SK-N-SH (cell line): ENCODE measurements around the gene CELF5. TPM values are rescaled to one million over a fixed set of nuclear protein-coding genes. Genes with fewer than 3 reads are reported as not detected.

Source experiments
- CTCF ChIA-PET: fragments of 300-600, 350-600 bp; formaldehyde crosslinking; extraction: SDS; loops from one replicate; lab custom pipeline; 2021; lab: Yijun Ruan, JAX
- POLR2A ChIA-PET: fragments of 350-600 bp; sonication (Branson Sonifier 250); formaldehyde crosslinking; extraction: SDS; loops from one replicate; lab custom pipeline; 2020; ENCODE audit warnings: antibody characterized with exemption, inconsistent platforms; lab: Yijun Ruan, JAX
- DNase-seq: peaks from one replicate; pipeline ENCODE4 v3.0.0; 2012
- H2AFZ ChIP-seq: fragments of 200-600 bp; sonication (generic); 2 replicates; pipeline ENCODE4 v1.8.1; 2016; ENCODE audit warnings: antibody characterized with exemption, mild to moderate bottlenecking, low read depth
- H3F3A ChIP-seq: fragments of 200-600 bp; sonication (generic); replicated peaks from 2 replicates; pipeline ENCODE3; 2016; ENCODE audit warnings: antibody characterized with exemption, mild to moderate bottlenecking; ENCODE audit not compliant: insufficient read depth
- H3K27ac ChIP-seq, 2 experiments: fragments of 200-500 bp in 1 of 2; fragments of 200-600 bp in 1 of 2; sonication (Bioruptor generic) in 1 of 2; sonication (generic), shearing (Covaris generic) in 1 of 2; 2 replicates each; pipeline versions ENCODE4 v1.5.1 to v1.6.1; 2014 to 2016; ENCODE audit warnings: low read depth in 2 of 2, inconsistent platforms in 1 of 2, low read length in 1 of 2, mild to moderate bottlenecking in 1 of 2, mixed read lengths in 1 of 2
- H3K27me3 ChIP-seq: fragments of 200-600 bp; sonication (generic), shearing (Covaris generic); 2 replicates; pipeline ENCODE4 v1.6.1; 2016; ENCODE audit warnings: mixed run types; ENCODE audit not compliant: insufficient read depth
- H3K36me3 ChIP-seq, 2 experiments: fragments of 200-500 bp in 1 of 2; fragments of 200-600 bp in 1 of 2; sonication (Bioruptor generic) in 1 of 2; sonication (generic) in 1 of 2; replicated peaks in 1 of 2; 2 replicates each; pipeline versions ENCODE3 to v1.5.1; 2014 to 2016; ENCODE audit warnings: low read length in 1 of 2, mild to moderate bottlenecking in 1 of 2; ENCODE audit not compliant: insufficient read depth in 2 of 2, control insufficient read depth in 1 of 2
- H3K4me1 ChIP-seq, 2 experiments: fragments of 200-500 bp in 1 of 2; fragments of 200-600 bp in 1 of 2; sonication (Bioruptor generic) in 1 of 2; sonication (generic), shearing (Covaris generic) in 1 of 2; 2 replicates each; pipeline versions ENCODE4 v1.5.1 to v1.6.1; 2014 to 2016; ENCODE audit warnings: low read depth in 1 of 2, low read length in 1 of 2, mixed run types in 1 of 2; ENCODE audit not compliant: insufficient read depth in 2 of 2, control insufficient read depth in 1 of 2
- H3K4me2 ChIP-seq: fragments of 200-600 bp; sonication (generic), shearing (Covaris generic); 2 replicates; pipeline ENCODE4 v1.6.1; 2017; ENCODE audit warnings: mixed run types
- H3K4me3 ChIP-seq, 2 experiments: fragments of 200-500 bp in 1 of 2; fragments of 200-600 bp in 1 of 2; sonication (Bioruptor generic) in 1 of 2; sonication (generic), shearing (Covaris generic) in 1 of 2; 2 replicates each; pipeline versions ENCODE4 v1.5.1 to v1.8.1; 2014 to 2016; ENCODE audit warnings: low read depth in 2 of 2, inconsistent platforms in 1 of 2, low read length in 1 of 2, mild to moderate bottlenecking in 1 of 2, mixed read lengths in 1 of 2, moderate library complexity in 1 of 2
- H3K79me2 ChIP-seq: fragments of 200-600 bp; sonication (generic); 2 replicates; pipeline ENCODE4 v1.8.1; 2017; ENCODE audit warnings: mild to moderate bottlenecking; ENCODE audit not compliant: insufficient read depth
- H3K9ac ChIP-seq: fragments of 200-600 bp; sonication (generic); 2 replicates; pipeline ENCODE4 v1.6.1; 2017; ENCODE audit warnings: mixed run types
- H3K9me2 ChIP-seq: fragments of 200-600 bp; sonication (generic); 2 replicates; pipeline ENCODE4 v1.6.1; 2017; ENCODE audit warnings: mixed run types
- H3K9me3 ChIP-seq: fragments of 200-600 bp; sonication (generic); 2 replicates; pipeline ENCODE4 v1.6.1; 2017; ENCODE audit warnings: mixed run types, mild to moderate bottlenecking, moderate library complexity
- H4K20me1 ChIP-seq: fragments of 200-600 bp; sonication (generic); 2 replicates; pipeline ENCODE4 v1.6.1; 2017; ENCODE audit warnings: mild to moderate bottlenecking, mixed run types; ENCODE audit not compliant: insufficient read depth
- CHD2 ChIP-seq: fragments of 150-350 bp; IDR thresholded peaks from 2 replicates; pipeline ENCODE4 v1.6.1; 2018; ENCODE audit warnings: low read length; ENCODE audit not compliant: partially characterized antibody
- ELF1 ChIP-seq: IDR thresholded peaks from 2 replicates; pipeline ENCODE4 v1.4.0; 2012
- EP300 ChIP-seq, 2 experiments: IDR thresholded peaks; 2 replicates each; pipeline versions ENCODE4 v1.4.0 to v1.6.1; 2012; ENCODE audit warnings: borderline replicate concordance in 1 of 2, low read depth in 1 of 2, low read length in 1 of 2
- FOXM1 ChIP-seq: IDR thresholded peaks from 2 replicates; pipeline ENCODE4 v1.4.0; 2012; ENCODE audit warnings: low read depth, mild to moderate bottlenecking
- JUND ChIP-seq: IDR thresholded peaks from 2 replicates; pipeline ENCODE4 v1.4.0; 2012
- MEF2A ChIP-seq: IDR thresholded peaks from 2 replicates; pipeline ENCODE4 v1.4.0; 2012; ENCODE audit warnings: low read depth, borderline replicate concordance
- MXI1 ChIP-seq: IDR thresholded peaks from 2 replicates; pipeline ENCODE4 v1.6.1; 2012; ENCODE audit warnings: mild to moderate bottlenecking, low read depth, low read length, improper control_type of control experiment
- NFIC ChIP-seq: IDR thresholded peaks from 2 replicates; pipeline ENCODE4 v1.4.0; 2012; ENCODE audit warnings: borderline replicate concordance
- PBX3 ChIP-seq: IDR thresholded peaks from 2 replicates; pipeline ENCODE4; 2012
- POLR2AphosphoS5 ChIP-seq: IDR thresholded peaks from 2 replicates; pipeline ENCODE4 v1.6.1; 2012; ENCODE audit warnings: low read depth, low read length
- RCOR1 ChIP-seq: fragments of 150-350 bp; IDR thresholded peaks from 2 replicates; pipeline ENCODE4 v1.6.1; 2017; ENCODE audit warnings: antibody characterized with exemption, low read length
- REST ChIP-seq: IDR thresholded peaks from 2 replicates; pipeline ENCODE4 v1.6.1; 2012; ENCODE audit warnings: mild to moderate bottlenecking, low read depth, low read length, moderate library complexity
- RFX5 ChIP-seq: IDR thresholded peaks from 2 replicates; pipeline ENCODE4 v1.6.1; 2012; ENCODE audit warnings: mild to moderate bottlenecking, improper control_type of control experiment, low read length
- RXRA ChIP-seq: IDR thresholded peaks from 2 replicates; pipeline ENCODE4 v1.4.0; 2012; ENCODE audit warnings: low read depth, mild to moderate bottlenecking, borderline replicate concordance
- SIN3A ChIP-seq: IDR thresholded peaks from 2 replicates; pipeline ENCODE4 v1.6.1; 2012; ENCODE audit warnings: low read depth, mild to moderate bottlenecking, low read length, moderate library complexity, borderline replicate concordance
- TCF12 ChIP-seq: IDR thresholded peaks from 2 replicates; pipeline ENCODE4 v1.4.0; 2012
- USF2 ChIP-seq: fragments of 150-350 bp; IDR thresholded peaks from 2 replicates; pipeline ENCODE4 v1.6.1; 2017; ENCODE audit warnings: antibody characterized with exemption, low read length, low read depth, borderline replicate concordance
- YY1 ChIP-seq: IDR thresholded peaks from 2 replicates; pipeline ENCODE4 v1.4.0; 2012; ENCODE audit warnings: low read depth, mild to moderate bottlenecking
- WGBS: methylation state at CpG from one replicate; pipeline ENCODE4 v1.1.6; 2017; ENCODE audit warnings: low lambda C conversion rate; 5-methylcytosine and 5-hydroxymethylcytosine counted together
- polyA plus RNA-seq, 3 experiments: library from polyadenylated mRNA; depleted of rRNA; stranded (reverse); fragments of >200 nt; gene quantifications; 2 replicates each; pipeline ENCODE4 v1.2.3, GENCODE V29; 2012

CELF5 gene
- polyA plus RNA-seq, 1 of the 3 experiments (the other 2 are of a cell fraction) = 0.33 TPM

- H4K20me1 ChIP-seq = no peaks in the 10 kb centered on the region
- no peaks in the 10 kb centered on the region for H3F3A ChIP-seq
- no peaks in the 10 kb centered on the region for H3K27me3 ChIP-seq
- no peak overlapping the region for H2AFZ ChIP-seq
- no peak overlapping the region for H3K27ac ChIP-seq
- H3K79me2 ChIP-seq = no peaks in the 10 kb centered on the region
- TF ChIP-seq NFIC = no peak
- TF ChIP-seq RFX5 = no peak
- TF ChIP-seq REST = no peak
- TF ChIP-seq PBX3 = no peak
- no peak for TF ChIP-seq CHD2
- no peak for TF ChIP-seq JUND
- no peak for TF ChIP-seq EP300 (IDR thresholded peaks at IDR 0.05; ENCODE audit: borderline replicate concordance in 1 of 2, low read depth in 1 of 2, low read length in 1 of 2)
- TF ChIP-seq RCOR1 = no peak
- TF ChIP-seq MXI1 = no peak
- POLR2A ChIA-PET = interaction anchor here (0.6 kb wide), 1 partner anchor 667 kb away, joined by 4 read pairs; no protein-coding TSS in a partner anchor
- no peaks in the 10 kb centered on the region for H3K36me3 ChIP-seq
- H3K9me3 ChIP-seq = no peaks in the 10 kb centered on the region
- H3K9ac ChIP-seq = no peak overlapping the region
- no peak overlapping the region for H3K4me2 ChIP-seq
- CTCF ChIA-PET = interaction anchor here (0.6 to 2.2 kb wide), 8 partner anchors 13 to 272 kb away, joined by 3 to 6 read pairs (median 4); no protein-coding TSS in a partner anchor
- no peaks in the 10 kb centered on the region for H3K9me2 ChIP-seq
- H3K4me3 ChIP-seq = no peak overlapping the region
- DNase-seq = no peak
- H3K4me1 ChIP-seq = peaks cover 0 to 3% of the 10 kb centered on the region in 2 experiments; a peak in 1 of 4 replicates
- WGBS = 64% methylated on average over 8 of the region's 9 CpGs
Measured at GRCh38 chr19:3229346-3229743, 4.9 kb downstream of the CELF5 start.

- H4K20me1 ChIP-seq = no peaks in the 10 kb centered on the region
- no peak for DNase-seq
- H3K9me2 ChIP-seq = no peaks in the 10 kb centered on the region
- H3K27me3 ChIP-seq = no peaks in the 10 kb centered on the region
- no peak overlapping the region for H3K4me3 ChIP-seq
- no peak overlapping the region for H3K9ac ChIP-seq
- H3K4me1 ChIP-seq = peaks cover 0 to 3% of the 10 kb centered on the region in 2 experiments; a peak in 1 of 4 replicates
- no peaks in the 10 kb centered on the region for H3F3A ChIP-seq
- H3K9me3 ChIP-seq = no peaks in the 10 kb centered on the region
- POLR2A ChIA-PET = no interaction called here
- H3K79me2 ChIP-seq = no peaks in the 10 kb centered on the region
- WGBS = 50% methylated on average over 2 of the region's 4 CpGs
- no peak overlapping the region for H3K4me2 ChIP-seq
- CTCF ChIA-PET = interaction anchor here (0.8 to 2.2 kb wide), 9 partner anchors 19 to 279 kb away, joined by 3 to 8 read pairs (median 5); no protein-coding TSS in a partner anchor
- no peaks in the 10 kb centered on the region for H3K36me3 ChIP-seq
- no peak overlapping the region for H3K27ac ChIP-seq
- H2AFZ ChIP-seq = no peak overlapping the region
- TF ChIP-seq RCOR1 = no peak
- no peak for TF ChIP-seq USF2
- TF ChIP-seq RXRA = no peak
- no peak for TF ChIP-seq FOXM1
- TF ChIP-seq CHD2 = no peak
- TF ChIP-seq YY1 = no peak
- TF ChIP-seq ELF1 = no peak
- TF ChIP-seq TCF12 = no peak
- TF ChIP-seq MXI1 = no peak
- TF ChIP-seq MEF2A = no peak
- TF ChIP-seq REST = no peak
- no peak for TF ChIP-seq SIN3A
- no peak for TF ChIP-seq POLR2AphosphoS5
- TF ChIP-seq NFIC = no peak
Measured at GRCh38 chr19:3229888-3230496, 5.5 kb downstream of the CELF5 start.
